Right ventricle myocardium superior (tissue), 1 donor: Measurements from ENCODE around the gene MACROD1. TPM values are rescaled to one million over a fixed set of nuclear protein-coding genes. Genes with fewer than 3 reads are reported as not detected.
"Not testable (repeated sequence)": the region's sequence is repeated elsewhere in the genome, so short reads cannot be mapped to it uniquely, and the experiment has no call there.

Experiments
- ATAC-seq: fragments of 200-7000 bp; cut with Tn5 transposase; one replicate; pipeline ENCODE4 v1.9.1; 2020; ENCODE audit warnings: mild to moderate bottlenecking; ENCODE audit not compliant: poor library complexity
- DNase-seq: peaks from one replicate; pipeline ENCODE4 v3.0.0-alpha.2; 2020
- intact Hi-C: fragments of 100-400 bp; cut with DNase I; formaldehyde crosslinking; loops from one replicate; pipeline ENCODE4 v1.11.2; 2022
- total RNA-seq: library from RNA; stranded (reverse); fragmentation: NEBNext Ultra II Directional; extraction: Animal tissue kit (Norgen Biotek cat#: 25700); gene quantifications from one replicate; pipeline ENCODE4 v1.2.1, GENCODE V29; 2021
- donor health status: DM: no; HTN: yes; CAD: no; lungs with severe emphysema.

The MACROD1 gene
- total RNA-seq, 1 donor from 2014 or later: 124 TPM

- intact Hi-C loops: no loop called here
- ATAC-seq (no peak), DNase-seq (no peak)
Measured at GRCh38 chr11:64192434-64192833, 26.5 kb upstream of the MACROD1 start.

GRCh38 chr11:64186492-64187165 is 20.7 kb upstream of the MACROD1 start:
- ATAC-seq (no peak), DNase-seq (no peak)
- intact Hi-C loops: no loop called here

GRCh38 chr11:64185693-64186491 is 20.0 kb upstream of the MACROD1 start, which contains the start of gene STIP1:
Gene STIP1, plus strand, starts transcription at chr11:64186171. Its CDS starts 91 bp downstream, at chr11:64186262.
- DNase-seq (peak; percentile 99), ATAC-seq (peak; percentile 89)
- intact Hi-C loops: no loop called here

GRCh38 chr11:64185175-64185692 is 19.3 kb upstream of the MACROD1 start:
- intact Hi-C loops: no loop called here
- ATAC-seq (peak; percentile 60), DNase-seq (peak; percentile 92)

GRCh38 chr11:64183890-64184289 is 18.0 kb upstream of the MACROD1 start:
- intact Hi-C loops: no loop called here
- DNase-seq (no peak), ATAC-seq (no peak)

GRCh38 chr11:64181506-64182411 is 15.8 kb upstream of the MACROD1 start:
- peak; percentile 75 for ATAC-seq
- peak; percentile 95 for DNase-seq
- intact Hi-C loops: no loop called here

GRCh38 chr11:64180891-64181290 is 15.0 kb upstream of the MACROD1 start:
- DNase-seq (no peak), ATAC-seq (no peak)
- intact Hi-C loops: no loop called here

- DNase-seq: no peak
- intact Hi-C loops: no loop called here
- no peak for ATAC-seq
Measured at GRCh38 chr11:64178951-64179639, 13.2 kb upstream of the MACROD1 start.

GRCh38 chr11:64178203-64178602 is 12.3 kb upstream of the MACROD1 start:
- intact Hi-C loops: no loop called here
- DNase-seq: no peak
- no peak for ATAC-seq

GRCh38 chr11:64176751-64177150 is 10.8 kb upstream of the MACROD1 start:
- intact Hi-C loops: no loop called here
- DNase-seq (no peak), ATAC-seq (no peak)

- ATAC-seq (peak; percentile 12), DNase-seq (no peak)
- intact Hi-C loops: no loop called here
Measured at GRCh38 chr11:64173616-64174355, 7.9 kb upstream of the MACROD1 start.

- ATAC-seq (no peak), DNase-seq (no peak)
- intact Hi-C loops: no loop called here
Measured at GRCh38 chr11:64170419-64170818, 4.5 kb upstream of the MACROD1 start.

- intact Hi-C loops: no loop called here
- DNase-seq (peak; percentile 60), ATAC-seq (peak; percentile 45)
Measured at GRCh38 chr11:64165481-64165841, 452 bp downstream of the MACROD1 start.

- peak; percentile 65 for DNase-seq
- peak; percentile 67 for ATAC-seq
- intact Hi-C loops: no loop called here
Measured at GRCh38 chr11:64164392-64165312, 1.3 kb downstream of the MACROD1 start.

GRCh38 chr11:64163951-64164350 is 2.0 kb downstream of the MACROD1 start:
- no peak for ATAC-seq
- DNase-seq: no peak
- intact Hi-C loops: no loop called here

- intact Hi-C loops, DNase-seq, ATAC-seq: not testable (repeated sequence)
Measured at GRCh38 chr11:64162769-64163168, 3.1 kb downstream of the MACROD1 start.

GRCh38 chr11:64161037-64161436 is 4.9 kb downstream of the MACROD1 start:
- ATAC-seq: no peak

More at GRCh38 chr11:64161037-64161436, 4.9 kb downstream of the MACROD1 start:
- intact Hi-C loops: no loop called here
- DNase-seq: no peak
